HL-60 (cell line): ENCODE data around the gene SSTR4.

Source experiments
- CTCF ChIP-seq: IDR thresholded peaks from one replicate; pipeline ENCODE4 v1.5.1; 2011; ENCODE audit warnings: low read length, control low read depth, inconsistent platforms; ENCODE audit not compliant: insufficient read depth
- SPI1 ChIP-seq: IDR thresholded peaks from 2 replicates; pipeline ENCODE4 v1.6.1; 2012; ENCODE audit warnings: low read depth, mild to moderate bottlenecking, borderline replicate concordance

GRCh38 chr20:22999756-23000155 lies 35.4 kb upstream of the SSTR4 start:
- TF ChIP-seq CTCF (no peak), SPI1 (no peak)
